LNCAP (cell line): Measurements from ENCODE around the gene USHBP1.

Experiments used
- CTCF ChIP-seq: fragments of 450-650 bp; IDR thresholded peaks from 2 replicates; pipeline ENCODE4 v1.5.1; 2017; ENCODE audit warnings: mild to moderate bottlenecking

Gene USHBP1

DNA sequence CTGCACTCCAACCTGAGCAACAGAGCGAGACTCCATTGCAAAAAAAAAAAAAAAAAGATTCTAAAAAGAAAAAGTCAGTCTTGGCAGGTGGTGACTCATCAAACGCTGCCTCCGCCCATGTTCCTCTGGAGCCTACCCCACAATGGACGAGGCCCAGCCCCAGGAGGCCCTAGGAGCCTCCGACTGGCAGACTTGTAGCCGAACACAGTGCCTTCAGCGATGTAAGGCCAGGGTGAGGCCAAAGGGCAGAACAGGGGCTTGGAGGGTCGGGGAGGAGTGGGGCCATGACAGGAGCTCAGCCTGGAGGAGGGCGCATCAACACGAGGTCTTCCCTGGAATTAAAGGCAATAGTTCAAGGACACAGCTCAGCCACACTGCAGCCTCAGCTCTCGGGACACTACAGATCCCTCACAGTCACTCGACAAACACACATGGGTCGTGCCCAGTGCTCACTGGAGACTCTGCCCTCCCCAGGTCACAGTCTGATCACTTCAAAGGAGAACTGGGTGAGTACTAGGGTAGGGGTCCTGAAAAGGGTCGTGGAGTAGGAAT is 44.3 kb downstream of the USHBP1 start:
- no peak for TF ChIP-seq CTCF

GRCh38 chr19:17219286-17219685 is 45.3 kb downstream of the USHBP1 start:
- no peak for TF ChIP-seq CTCF

GRCh38 chr19:17216058-17216670 is 48.4 kb downstream of the USHBP1 start:
- no peak for TF ChIP-seq CTCF

DNA sequence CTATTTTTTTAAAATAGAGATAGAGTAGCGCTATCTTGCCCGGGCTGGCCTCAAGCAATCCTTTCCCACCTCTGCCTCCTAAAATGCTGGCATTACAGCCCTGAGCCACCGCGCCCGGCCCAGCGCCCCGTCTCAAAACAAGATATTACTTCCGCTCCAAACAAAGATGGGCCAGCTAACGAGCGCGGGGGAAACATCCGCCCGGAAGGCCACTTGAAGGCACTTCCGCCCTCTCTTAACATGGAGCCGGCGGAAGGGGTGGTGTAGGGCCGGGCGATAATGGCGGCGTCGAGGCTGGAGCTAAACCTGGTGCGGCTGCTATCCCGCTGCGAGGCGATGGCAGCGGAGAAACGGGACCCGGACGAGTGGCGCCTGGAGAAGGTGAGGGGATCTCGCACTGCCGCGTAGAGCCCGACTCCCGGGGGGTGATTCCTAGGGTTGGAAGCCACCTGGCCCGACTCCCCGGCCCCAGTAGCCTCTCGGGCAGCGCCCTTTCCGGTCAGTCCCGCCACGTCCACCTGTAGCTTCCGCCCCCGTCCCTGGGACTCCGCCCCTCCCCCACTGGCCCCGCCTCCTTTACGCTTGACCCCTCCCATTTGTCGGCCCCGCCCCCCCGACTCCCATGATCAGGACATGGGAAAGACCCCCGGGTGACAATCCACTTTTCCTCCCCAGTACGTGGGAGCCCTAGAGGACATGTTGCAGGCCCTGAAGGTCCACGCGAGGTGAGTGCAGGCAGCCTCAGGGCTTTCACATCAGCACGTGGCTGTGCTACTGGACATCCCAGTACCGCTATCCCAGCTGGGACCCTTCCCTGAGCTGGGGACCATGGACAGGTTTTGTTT is 49.2 kb downstream of the USHBP1 start, which contains the start of gene USE1:
TSS of gene USE1 (plus strand) at position 231 of the 845 bp plus-strand sequence. CDS start at position 280, 49 bp downstream.
- TF ChIP-seq CTCF = no peak

GRCh38 chr19:17214508-17215126 is 49.9 kb downstream of the USHBP1 start:
- no peak for TF ChIP-seq CTCF

- no peak for TF ChIP-seq CTCF
Observed at GRCh38 chr19:17213334-17213733, 51.2 kb downstream of the USHBP1 start.
